Measurements from ENCODE around the gene GDA. TPM values are rescaled to one million over a fixed set of nuclear protein-coding genes. Genes with fewer than 3 reads are reported as not detected.
A peak's percentile ranks its signal among the peaks of the same experiment; 100 is the strongest.
"Not testable (repeated sequence)": the region's sequence is repeated elsewhere in the genome, so short reads cannot be mapped to it uniquely, and the experiment has no call there.

The GDA gene
- total RNA-seq, 1 donor from 2014 or later: not detected

GRCh38 chr9:72274916-72275315 lies 125.7 kb downstream of the GDA start:
- no peak for DNase-seq (ENCODE audit: low read depth in 2 of 2)

- no peak for DNase-seq (ENCODE audit: low read depth in 2 of 2)
Measured at GRCh38 chr9:72276429-72276828, 127.2 kb downstream of the GDA start.

DNA sequence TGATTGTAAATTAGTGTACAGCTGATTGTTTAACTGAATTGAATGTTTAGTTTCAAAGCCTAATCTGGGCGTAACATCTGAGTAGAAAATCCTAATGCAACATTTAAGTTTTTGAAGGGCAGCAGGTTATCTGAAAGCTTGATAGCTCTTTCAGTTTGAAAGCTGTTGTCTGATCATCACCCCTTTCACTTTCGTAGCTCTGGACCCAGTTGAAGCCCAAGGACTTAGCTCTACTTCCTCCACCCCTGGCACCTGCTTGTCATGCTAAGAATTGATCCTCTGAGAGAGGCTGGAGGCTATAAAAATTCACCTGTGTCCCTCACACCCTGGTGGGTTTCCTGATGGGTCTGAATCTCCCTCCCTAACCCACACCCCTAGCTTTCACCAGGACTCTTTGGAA lies 129.7 kb downstream of the GDA start:
- DNase-seq (ENCODE audit: low read depth in 2 of 2): no peak

DNA sequence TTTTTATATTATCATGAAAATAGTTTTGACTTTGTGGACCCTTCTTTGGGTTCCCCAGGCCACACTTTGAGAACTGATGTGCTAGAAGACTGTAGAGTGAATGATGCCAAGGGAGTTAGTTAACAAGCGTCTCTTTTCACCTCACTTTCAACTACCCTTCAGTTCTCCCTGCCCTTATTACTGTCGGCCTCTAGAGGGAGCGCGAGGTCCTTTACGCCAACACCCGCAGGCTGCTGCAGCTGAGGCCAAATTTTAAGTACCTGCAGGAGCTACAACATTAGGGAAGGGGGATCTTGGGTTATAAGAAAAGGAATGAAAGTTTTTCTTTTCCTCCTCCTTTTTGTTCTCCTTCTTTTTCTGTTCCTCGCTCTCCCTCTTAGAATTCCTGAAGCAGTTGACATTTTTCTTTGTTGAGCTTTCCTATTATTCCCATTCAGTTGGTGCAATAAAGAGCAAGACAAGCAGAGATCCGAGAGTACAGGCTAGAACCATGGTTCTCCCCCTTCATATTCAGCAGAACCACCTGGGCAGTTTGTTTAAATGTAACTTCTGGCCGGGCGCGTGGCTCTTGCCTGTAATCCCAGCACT lies 131.8 kb downstream of the GDA start:
- DNase-seq (ENCODE audit: low read depth in 2 of 2): peak; percentile 40 to 61

DNA sequence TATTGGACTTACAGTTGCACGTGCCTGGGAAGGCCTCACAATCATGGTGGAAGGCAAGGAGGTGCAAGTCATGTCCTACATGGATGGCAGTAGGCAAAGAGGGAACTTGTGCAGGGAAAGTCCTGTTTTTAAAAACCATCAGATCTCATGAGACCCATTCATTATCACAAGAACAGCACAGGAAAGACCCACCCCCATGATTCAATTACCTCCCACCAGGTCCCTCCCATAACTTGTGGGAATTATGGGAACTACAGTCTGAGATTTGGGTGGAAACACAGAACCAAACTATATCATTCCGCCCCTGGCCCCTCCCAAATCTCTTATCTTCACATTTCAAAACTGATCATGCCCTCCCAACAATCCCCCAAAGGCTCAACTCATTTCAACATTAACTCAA lies 140.2 kb downstream of the GDA start:
- DNase-seq (ENCODE audit: low read depth in 2 of 2): no peak

DNA sequence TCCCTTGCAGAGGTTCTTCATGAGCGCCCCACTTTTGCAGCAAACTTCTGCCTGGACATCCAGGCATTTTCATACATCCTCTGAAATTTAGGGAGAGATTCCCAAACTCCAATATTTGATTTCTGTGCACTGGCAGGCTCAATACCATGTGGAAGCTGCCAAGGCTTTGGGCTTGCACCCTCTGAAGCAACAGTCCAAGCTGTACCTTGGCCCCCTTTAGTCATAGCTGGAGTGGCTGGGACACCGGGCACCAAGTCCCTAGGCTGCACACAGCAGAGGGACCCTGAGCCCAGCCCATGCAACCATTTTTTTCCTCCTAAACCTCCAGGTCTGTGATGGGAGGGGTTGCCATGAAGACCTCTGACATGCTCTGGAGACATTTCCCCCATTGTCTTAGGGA lies 141.1 kb downstream of the GDA start:
- no peak for DNase-seq (ENCODE audit: low read depth in 2 of 2)

DNA sequence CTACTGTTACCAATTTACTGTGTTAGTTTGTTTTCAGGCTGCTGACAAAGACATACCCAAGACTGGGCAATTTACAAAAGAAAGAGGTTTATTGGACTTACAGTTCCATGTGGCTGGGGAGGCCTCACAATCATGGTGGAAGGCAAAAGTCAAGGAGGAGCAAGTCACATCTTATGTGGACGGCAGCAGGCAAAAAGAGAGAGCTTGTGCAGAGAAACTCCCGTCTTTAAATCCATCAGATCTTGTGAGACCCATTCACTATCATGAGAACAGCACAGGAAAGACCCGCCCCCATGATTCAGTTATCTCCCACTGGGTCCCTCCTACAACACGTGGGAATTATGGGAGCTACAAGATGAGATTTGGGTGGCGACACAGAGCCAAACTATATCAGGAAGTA lies 142.3 kb downstream of the GDA start:
- DNase-seq (ENCODE audit: low read depth in 2 of 2): not testable (repeated sequence)

GRCh38 chr9:72292256-72292682 lies 143.0 kb downstream of the GDA start:
- DNase-seq (ENCODE audit: low read depth in 2 of 2): peak; percentile 34 to 54

- DNase-seq (ENCODE audit: low read depth in 2 of 2): peak in 1 of 2 donors; percentile 17
Measured at GRCh38 chr9:72292874-72293607, 143.8 kb downstream of the GDA start.

DNA sequence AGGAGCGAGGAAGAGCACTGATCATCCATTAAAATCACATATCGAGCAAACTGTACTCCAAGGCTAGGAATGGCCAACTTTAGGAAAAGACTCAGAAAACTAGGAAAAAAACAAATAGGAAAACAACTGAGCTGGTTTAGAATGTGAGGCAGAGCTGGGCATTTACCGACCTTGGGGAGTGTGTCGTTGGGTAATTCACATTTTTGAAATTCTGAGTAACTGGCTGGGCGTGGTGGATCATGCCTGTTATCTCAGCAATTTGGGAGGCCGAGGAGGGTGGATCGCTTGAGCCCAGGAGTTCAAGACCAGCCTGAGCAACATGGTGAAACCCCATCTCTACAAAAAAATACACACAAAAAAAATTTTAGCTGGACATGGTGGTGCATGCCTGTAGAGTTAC lies 145.7 kb downstream of the GDA start:
- DNase-seq (ENCODE audit: low read depth in 2 of 2): no peak

DNA sequence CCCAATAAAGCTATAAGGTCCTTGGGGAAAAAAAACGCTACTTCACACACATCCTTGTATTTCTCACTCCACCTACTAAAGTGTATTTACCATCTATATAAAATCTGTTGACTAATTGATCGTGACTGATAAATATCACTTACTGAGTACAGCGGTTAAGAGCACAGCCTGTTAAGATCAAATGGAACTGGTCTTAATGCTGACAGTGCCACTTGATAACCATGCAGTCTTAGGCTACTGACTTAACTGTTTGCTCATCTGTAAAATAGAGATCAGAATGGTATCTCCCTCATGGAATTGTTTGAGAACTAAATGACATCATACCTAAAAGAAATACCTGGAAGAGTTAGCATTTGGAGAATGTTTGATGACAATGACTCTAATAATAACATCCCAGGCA lies 148.3 kb downstream of the GDA start:
- no peak for DNase-seq (ENCODE audit: low read depth in 2 of 2)

DNA sequence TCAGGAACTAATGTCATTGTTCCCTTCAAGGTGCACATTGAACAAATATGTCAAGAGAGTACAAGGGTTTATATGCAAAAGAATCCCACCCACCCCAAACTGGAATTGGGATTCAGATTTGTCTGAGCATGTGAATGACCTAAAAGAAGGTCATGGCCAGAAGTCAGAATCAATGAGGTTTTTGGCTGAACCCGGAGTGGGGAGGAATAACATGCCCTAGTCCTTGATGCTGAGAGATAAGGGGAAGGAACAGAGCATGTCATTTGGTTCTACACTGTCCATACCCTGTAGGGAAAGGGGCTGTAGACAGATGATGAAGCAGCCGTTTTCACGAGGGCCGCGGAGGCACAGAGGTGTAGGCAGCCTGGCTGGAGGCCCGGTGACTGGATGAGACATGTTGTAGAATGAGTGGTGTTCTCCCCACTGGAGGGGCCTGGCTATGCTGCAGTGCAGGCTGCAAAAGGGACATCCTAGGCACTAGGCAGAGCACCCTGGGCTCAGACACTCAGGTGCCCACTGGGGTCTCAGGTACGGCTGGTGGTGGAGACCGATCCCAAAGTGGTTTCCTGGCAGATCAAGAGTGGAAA lies 149.9 kb downstream of the GDA start:
- no peak for DNase-seq (ENCODE audit: low read depth in 2 of 2)

- no peak for DNase-seq (ENCODE audit: low read depth in 2 of 2)
Measured at GRCh38 chr9:72300873-72301272, 151.6 kb downstream of the GDA start.

Other genes with a start within 250 kb of the GDA start
- gene ABHD17B, start 238.2 kb upstream of the GDA start, total RNA-seq: 63.8 and 127 TPM in 2 replicates
- 13.0 TPM in 2 replicates for gene C9orf85, start 237.8 kb upstream of the GDA start, total RNA-seq
- not detected in 2 replicates for gene C9orf57, start 88.8 kb upstream of the GDA start, total RNA-seq
- gene ZFAND5, start 215.8 kb downstream of the GDA start, total RNA-seq: 53.5 and 88.5 TPM in 2 replicates

Data from dermis microvascular lymphatic vessel endothelial cell (primary cell).